ENCODE results near the gene SYNE2.

GRCh38 chr14:63902375-63902976, 49.7 kb downstream of the SYNE2 start:
- TF ChIP-seq JUND (IDR thresholded peaks at IDR 0.05) (no peak), CTCF (IDR thresholded peaks at IDR 0.05; ENCODE audit: low read depth, low read length, missing input control) (no peak), TAF1 (conservative IDR thresholded peaks at IDR 0.05) (no peak), RAD21 (IDR thresholded peaks at IDR 0.05) (no peak)

Measured in liver (tissue), 3 donors.